ENCODE measurements around the gene AK2.

GRCh38 chr1:32985226-32985625 lies 51.5 kb downstream of the AK2 start:
- no peak for TF ChIP-seq CTCF (IDR thresholded peaks at IDR 0.05)
- no peak for TF ChIP-seq EP300 (IDR thresholded peaks at IDR 0.05)
- no peak for TF ChIP-seq MYC (IDR thresholded peaks at IDR 0.05; ENCODE audit: borderline replicate concordance, low read length)
- no peak for TF ChIP-seq ZC3H11A (IDR thresholded peaks at IDR 0.05)
- no peak for TF ChIP-seq PBX3 (IDR thresholded peaks at IDR 0.05)
- TF ChIP-seq RAD21 (conservative IDR thresholded peaks at IDR 0.05 in 1 of 2, IDR thresholded peaks at IDR 0.05 in 1 of 2): no peak
- no peak for TF ChIP-seq ZFP36 (IDR thresholded peaks at IDR 0.05; ENCODE audit: borderline replicate concordance, partially characterized antibody)
- no peak for TF ChIP-seq REST (IDR thresholded peaks at IDR 0.05)
- TF ChIP-seq POLR2A (IDR thresholded peaks at IDR 0.05; ENCODE audit: low read length): no peak
- no peak for TF ChIP-seq RFX5 (IDR thresholded peaks at IDR 0.05)
- no peak for TF ChIP-seq ELK1 (IDR thresholded peaks at IDR 0.05; ENCODE audit: low read depth, low read length)
- no peak for TF ChIP-seq FOXS1 (CRISPR knock-in tag; IDR thresholded peaks at IDR 0.05)
- no peak for TF ChIP-seq ESRRA (IDR thresholded peaks at IDR 0.05; ENCODE audit: borderline replicate concordance, low read length)

Measured in A549 (cell line).